Activated CD4-positive, alpha-beta memory T cell treated with anti-CD3 and anti-CD28 coated beads, Interleukin-2, amount 10 ng/mL, durations not matched to agents 7 days and 5 days (primary cell): ENCODE results near the gene RNF149. TPM values are rescaled to one million over a fixed set of nuclear protein-coding genes. Genes with fewer than 3 reads are reported as not detected.
"Not testable (repeated sequence)": the region's sequence is repeated elsewhere in the genome, so short reads cannot be mapped to it uniquely, and the experiment has no call there.

ENCODE experiments used
- CTCF ChIA-PET: fragments of 350-600 bp; sonication (Branson Sonifier 250); formaldehyde crosslinking; loops from one replicate; lab custom pipeline; 2021; ENCODE audit warnings: antibody characterized with exemption, inconsistent platforms; lab: Charles Lee
- POLR2A ChIA-PET: fragments of 350-600 bp; sonication (Branson Sonifier 250); formaldehyde crosslinking; loops from one replicate; lab custom pipeline; 2021; ENCODE audit warnings: antibody characterized with exemption; lab: Charles Lee
- DNase-seq: peaks from one replicate; pipeline ENCODE4 v3.0.0-alpha.2; 2020
- H3K27ac Mint-ChIP-seq: one replicate; pipeline ENCODE4 v1.8.0; 2021; ENCODE audit warnings: mild to moderate bottlenecking, mixed read lengths
- H3K27me3 Mint-ChIP-seq: one replicate; pipeline ENCODE4 v1.8.0; 2021; ENCODE audit warnings: mixed read lengths
- H3K36me3 Mint-ChIP-seq: one replicate; pipeline ENCODE4 v1.8.0; 2021; ENCODE audit warnings: low read depth, mixed read lengths
- H3K4me1 Mint-ChIP-seq: one replicate; pipeline ENCODE4 v1.8.0; 2021; ENCODE audit warnings: mixed read lengths
- H3K4me3 Mint-ChIP-seq: one replicate; pipeline ENCODE4 v1.8.0; 2021; ENCODE audit warnings: mild to moderate bottlenecking, mixed read lengths
- H3K9me3 Mint-ChIP-seq: one replicate; pipeline ENCODE4 v1.8.0; 2021; ENCODE audit warnings: mixed read lengths
- total RNA-seq, 2 experiments: library from RNA; stranded (reverse); gene quantifications; one replicate each; pipeline ENCODE4 v1.2.3, GENCODE V29; 2021

RNF149 gene
- total RNA-seq, 2 experiments from 2014 or later = 115 to 116 TPM

- H3K9me3 Mint-ChIP-seq = no peaks in the 10 kb centered on the region
- no peaks in the 10 kb centered on the region for H3K36me3 Mint-ChIP-seq
- peaks cover 9% of the 10 kb centered on the region for H3K4me1 Mint-ChIP-seq
- no peak overlapping the region for H3K27ac Mint-ChIP-seq
- ChIA-PET CTCF (interaction anchor here (0.6 to 2.4 kb wide), 4 partner anchors 13 to 230 kb away, joined by 3 to 13 read pairs (median 6); partner anchors contain the start of gene CNOT11), POLR2A (no interaction called here)
- no peaks in the 10 kb centered on the region for H3K27me3 Mint-ChIP-seq
- no peak overlapping the region for H3K4me3 Mint-ChIP-seq
- no peak for DNase-seq
Measured at GRCh38 chr2:101238930-101239759, 69.4 kb downstream of the RNF149 start.

GRCh38 chr2:101237944-101238343, 70.6 kb downstream of the RNF149 start:
- DNase-seq, POLR2A ChIA-PET, H3K27ac Mint-ChIP-seq, H3K4me1 Mint-ChIP-seq, H3K9me3 Mint-ChIP-seq, H3K36me3 Mint-ChIP-seq, H3K27me3 Mint-ChIP-seq, H3K4me3 Mint-ChIP-seq: not testable (repeated sequence)
- CTCF ChIA-PET = interaction anchor here (1.0 kb wide), 1 partner anchor 33 kb away, joined by 3 read pairs; no protein-coding TSS in a partner anchor

GRCh38 chr2:101235956-101236355, 72.5 kb downstream of the RNF149 start:
- ChIA-PET CTCF (interaction anchor here (1.1 kb wide), 1 partner anchor 16 kb away, joined by 3 read pairs; no protein-coding TSS in a partner anchor), POLR2A (interaction anchor here (0.6 kb wide), 1 partner anchor 216 kb away, joined by 3 read pairs; no protein-coding TSS in a partner anchor)

GRCh38 chr2:101234169-101234938, 74.1 kb downstream of the RNF149 start:
- Mint-ChIP-seq H3K4me3 (no peak overlapping the region), H3K9me3 (peaks cover 3% of the 10 kb centered on the region), H3K27me3 (no peaks in the 10 kb centered on the region), H3K4me1 (no peaks in the 10 kb centered on the region), H3K27ac (no peak overlapping the region), H3K36me3 (no peaks in the 10 kb centered on the region)
- ChIA-PET CTCF (interaction anchor here (1.6 kb wide), 1 partner anchor 11 kb away, joined by 4 read pairs; no protein-coding TSS in a partner anchor), POLR2A (interaction anchor here (0.7 kb wide), 2 partner anchors 18 to 19 kb away, joined by 3 read pairs; no protein-coding TSS in a partner anchor)
- no peak for DNase-seq

More at GRCh38 chr2:101235956-101236355, 72.5 kb downstream of the RNF149 start:
- H3K36me3 Mint-ChIP-seq, H3K27ac Mint-ChIP-seq, H3K27me3 Mint-ChIP-seq, H3K4me1 Mint-ChIP-seq, H3K9me3 Mint-ChIP-seq, DNase-seq, H3K4me3 Mint-ChIP-seq: not testable (repeated sequence)

- H3K4me1 Mint-ChIP-seq = peaks cover 2% of the 10 kb centered on the region
- CTCF ChIA-PET = interaction anchor here (0.6 to 1.3 kb wide), 3 partner anchors 8 to 234 kb away, joined by 3 read pairs; no protein-coding TSS in a partner anchor
- no peaks in the 10 kb centered on the region for H3K36me3 Mint-ChIP-seq
- POLR2A ChIA-PET = interaction anchor here (1.0 kb wide), 1 partner anchor 9 kb away, joined by 3 read pairs; no protein-coding TSS in a partner anchor
- no peak for DNase-seq
- H3K27me3 Mint-ChIP-seq = no peaks in the 10 kb centered on the region
- H3K9me3 Mint-ChIP-seq = peaks cover 3% of the 10 kb centered on the region
- no peak overlapping the region for H3K4me3 Mint-ChIP-seq
- H3K27ac Mint-ChIP-seq = no peak overlapping the region
Measured at GRCh38 chr2:101232770-101233169, 75.7 kb downstream of the RNF149 start.

GRCh38 chr2:101231937-101232730, 76.4 kb downstream of the RNF149 start:
- peaks cover 3% of the 10 kb centered on the region for H3K9me3 Mint-ChIP-seq
- H3K4me3 Mint-ChIP-seq = no peak overlapping the region
- peaks cover 2% of the 10 kb centered on the region for H3K4me1 Mint-ChIP-seq
- H3K27me3 Mint-ChIP-seq = no peaks in the 10 kb centered on the region
- H3K36me3 Mint-ChIP-seq = no peaks in the 10 kb centered on the region
- no peak for DNase-seq
- POLR2A ChIA-PET = interaction anchor here (1.0 kb wide), 1 partner anchor 8 kb away, joined by 3 read pairs; no protein-coding TSS in a partner anchor
- H3K27ac Mint-ChIP-seq = no peak overlapping the region
- CTCF ChIA-PET = interaction anchor here (0.6 to 1.3 kb wide), 3 partner anchors 9 to 234 kb away, joined by 3 read pairs; no protein-coding TSS in a partner anchor

- no peak for DNase-seq
- H3K36me3 Mint-ChIP-seq = peaks cover 3% of the 10 kb centered on the region
- H3K9me3 Mint-ChIP-seq = peaks cover 3% of the 10 kb centered on the region
- H3K27ac Mint-ChIP-seq = no peak overlapping the region
- H3K4me1 Mint-ChIP-seq = peaks cover 2% of the 10 kb centered on the region
- ChIA-PET CTCF (interaction anchor here (1.4 kb wide), 1 partner anchor 26 kb away, joined by 4 read pairs; no protein-coding TSS in a partner anchor), POLR2A (no interaction called here)
- no peaks in the 10 kb centered on the region for H3K27me3 Mint-ChIP-seq
- H3K4me3 Mint-ChIP-seq = no peak overlapping the region
Measured at GRCh38 chr2:101231240-101231639, 77.3 kb downstream of the RNF149 start.

- Mint-ChIP-seq H3K9me3 (peaks cover 3% of the 10 kb centered on the region), H3K4me1 (peaks cover 2% of the 10 kb centered on the region), H3K36me3 (peaks cover 4% of the 10 kb centered on the region), H3K27me3 (no peaks in the 10 kb centered on the region), H3K4me3 (no peak overlapping the region), H3K27ac (no peak overlapping the region)
- ChIA-PET CTCF (interaction anchor here (1.0 to 1.4 kb wide), 3 partner anchors 10 to 25 kb away, joined by 3 to 4 read pairs (median 4); no protein-coding TSS in a partner anchor), POLR2A (interaction anchor here (0.6 to 0.9 kb wide), 2 partner anchors 10 to 668 kb away, joined by 3 to 4 read pairs; partner anchors contain the start of gene PDCL3)
- no peak for DNase-seq
Measured at GRCh38 chr2:101230541-101231001, 77.9 kb downstream of the RNF149 start.

Other genes with a start within 250 kb of the RNF149 start
- gene TBC1D8, start 157.3 kb downstream of the RNF149 start, total RNA-seq = under 1 TPM; 0.58 to 0.63 TPM
- gene CNOT11, start 55.8 kb downstream of the RNF149 start, total RNA-seq = 10 to 100 TPM; 60.3 to 65.9 TPM
- gene CREG2, start 78.8 kb upstream of the RNF149 start, total RNA-seq = under 1 TPM; 0.65 to 0.98 TPM
- gene RFX8, start 166.4 kb upstream of the RNF149 start, total RNA-seq = 1 to 10 TPM; 1.7 to 2.6 TPM